Stimulated activated CD8-positive, alpha-beta memory T cell treated with anti-CD3 and anti-CD28 coated beads, Interleukin-12 subunit alpha, Interleukin-12 subunit beta, amount 100 ng/mL, for 4 hours (primary cell): ENCODE results near the gene ADAM12.

Source experiments
- DNase-seq: peaks from one replicate; pipeline ENCODE4 v3.0.0-alpha.2; 2020; ENCODE audit warnings: low read depth

Gene ADAM12

DNA sequence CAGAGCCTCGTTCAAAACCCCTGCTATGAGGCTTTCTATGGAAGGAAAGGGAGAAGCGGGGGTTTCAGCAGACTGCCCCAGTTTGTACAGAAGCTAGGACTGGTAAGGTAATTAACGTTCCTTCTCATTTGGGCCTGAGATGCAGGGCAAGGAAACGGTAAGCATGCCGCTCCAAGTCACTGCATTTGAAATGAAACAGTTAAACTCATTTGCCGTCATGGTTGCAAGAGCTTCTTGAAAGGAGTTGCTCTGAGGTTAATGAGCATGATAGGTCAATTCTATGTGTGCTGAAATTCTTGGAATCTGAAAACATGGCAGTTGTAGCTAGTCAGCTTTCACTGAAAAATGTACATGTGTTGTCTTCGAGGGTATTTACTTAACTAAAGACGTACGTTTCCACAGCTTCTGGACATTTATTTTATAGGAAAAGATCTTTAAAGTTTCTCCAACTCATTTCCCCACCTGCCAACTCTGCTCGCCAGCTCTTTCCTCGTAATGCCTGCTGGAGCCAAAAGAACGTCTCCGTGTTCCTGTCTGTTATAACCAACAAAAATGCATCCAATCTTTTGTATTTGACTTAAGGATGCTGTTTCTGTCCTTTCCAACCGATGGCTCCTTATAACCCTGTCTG lies 73.3 kb downstream of the ADAM12 start:
- DNase-seq: no peak

GRCh38 chr10:126312167-126312566 lies 76.1 kb downstream of the ADAM12 start:
- DNase-seq: no peak

GRCh38 chr10:126309228-126309883 lies 78.9 kb downstream of the ADAM12 start:
- DNase-seq: no peak

- no peak for DNase-seq
Observed at GRCh38 chr10:126302826-126303665, 85.2 kb downstream of the ADAM12 start.

DNA sequence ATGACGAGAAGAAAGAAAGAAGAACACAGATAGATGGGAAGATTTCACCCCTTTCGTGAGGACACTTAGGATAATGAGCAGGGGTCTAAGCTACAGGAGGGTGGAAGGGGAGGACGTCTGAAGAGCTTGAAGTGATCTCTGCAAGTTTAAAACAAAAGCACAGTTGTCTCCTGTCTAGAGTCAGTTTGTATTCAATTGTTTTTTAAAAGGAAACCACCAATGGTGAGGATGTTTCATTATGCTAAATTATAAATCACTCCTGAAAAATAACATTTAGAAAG lies 85.9 kb downstream of the ADAM12 start:
- no peak for DNase-seq

DNA sequence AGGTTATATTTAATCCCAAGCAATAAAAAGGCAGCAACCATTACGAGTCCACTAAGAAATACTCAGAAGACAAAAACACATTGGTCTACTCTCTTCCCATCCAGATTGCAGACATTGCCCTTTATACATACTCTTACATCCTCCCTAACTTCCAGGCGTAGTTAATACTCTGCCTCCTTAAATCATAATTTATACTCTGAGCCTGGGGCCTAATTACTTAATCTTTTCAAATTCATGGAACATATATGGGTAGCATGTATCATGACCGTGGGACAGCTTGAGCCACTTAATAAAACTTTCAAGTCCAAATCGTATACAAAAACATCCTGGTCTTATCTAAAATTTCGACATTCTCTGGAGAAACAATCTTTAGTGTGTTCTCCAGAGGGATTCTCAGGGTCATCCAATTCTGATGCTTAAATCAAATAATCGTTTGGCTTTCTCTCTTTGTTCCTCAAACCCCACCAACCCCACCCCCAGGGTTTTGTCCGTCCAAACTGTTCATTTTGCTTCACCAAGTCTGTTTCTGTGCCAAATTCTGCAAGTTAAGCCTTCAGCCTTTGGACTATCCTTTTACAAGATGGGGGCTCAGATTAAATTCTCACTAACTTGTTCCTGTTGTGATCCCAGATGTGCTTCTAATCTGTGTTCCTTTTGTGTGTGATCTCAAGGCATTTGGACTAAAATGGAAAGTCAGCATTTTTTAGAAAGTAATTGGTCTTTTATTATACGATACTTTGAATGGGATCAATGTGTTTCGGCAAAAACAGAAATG lies 86.4 kb downstream of the ADAM12 start:
- no peak for DNase-seq

GRCh38 chr10:126294451-126294850 lies 93.8 kb downstream of the ADAM12 start:
- no peak for DNase-seq

GRCh38 chr10:126290232-126290631 lies 98.0 kb downstream of the ADAM12 start:
- no peak for DNase-seq

- DNase-seq: no peak
Observed at GRCh38 chr10:126288547-126289493, 99.5 kb downstream of the ADAM12 start.

DNA sequence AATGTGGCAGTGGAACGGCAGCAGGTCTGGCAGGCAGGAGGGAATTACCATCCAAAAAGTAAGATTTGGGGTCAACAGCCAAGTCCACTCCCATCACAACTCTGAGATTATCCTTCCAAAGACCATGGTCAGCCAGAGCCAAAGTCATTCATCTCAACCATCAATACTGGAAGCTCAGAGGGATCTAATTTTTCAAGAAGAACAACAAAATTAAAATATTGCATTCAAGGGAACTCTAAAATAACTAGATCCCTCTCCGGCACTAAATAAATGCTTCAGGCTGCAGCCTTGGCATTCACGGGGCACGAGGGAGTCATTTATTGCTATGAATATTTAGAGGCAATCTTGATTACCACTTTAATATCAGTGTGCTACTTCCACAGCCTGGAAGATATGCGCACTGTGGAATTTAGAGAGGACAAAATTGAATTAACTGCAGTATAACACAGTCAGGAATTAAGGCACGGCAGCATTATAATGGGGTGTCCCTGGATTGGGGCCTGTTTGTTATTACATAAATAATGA lies 102.0 kb downstream of the ADAM12 start:
- no peak for DNase-seq

GRCh38 chr10:126283307-126283706 lies 105.0 kb downstream of the ADAM12 start:
- no peak for DNase-seq

GRCh38 chr10:126278851-126279250 lies 109.4 kb downstream of the ADAM12 start:
- DNase-seq: no peak

GRCh38 chr10:126277181-126277580 lies 111.1 kb downstream of the ADAM12 start:
- DNase-seq: no peak

DNA sequence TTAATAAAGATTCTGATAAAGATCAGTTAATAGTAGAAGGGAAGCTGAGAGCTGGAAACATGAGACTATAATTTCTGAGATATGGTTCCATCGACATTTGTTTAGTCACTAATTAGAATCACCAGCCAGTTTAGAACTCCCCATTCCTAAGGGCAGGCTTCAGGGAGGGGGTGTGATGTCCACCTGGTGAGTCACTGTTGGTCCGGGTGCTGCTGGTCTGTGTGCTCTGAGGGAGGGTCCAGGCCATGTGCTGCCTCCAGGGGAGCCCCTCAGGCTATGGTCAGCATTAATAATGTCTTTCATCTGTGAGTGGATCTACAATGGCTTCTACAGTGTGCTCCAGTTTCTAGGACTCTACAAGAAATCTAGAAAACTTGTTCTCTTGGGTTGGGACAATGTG lies 115.8 kb downstream of the ADAM12 start:
- no peak for DNase-seq

DNA sequence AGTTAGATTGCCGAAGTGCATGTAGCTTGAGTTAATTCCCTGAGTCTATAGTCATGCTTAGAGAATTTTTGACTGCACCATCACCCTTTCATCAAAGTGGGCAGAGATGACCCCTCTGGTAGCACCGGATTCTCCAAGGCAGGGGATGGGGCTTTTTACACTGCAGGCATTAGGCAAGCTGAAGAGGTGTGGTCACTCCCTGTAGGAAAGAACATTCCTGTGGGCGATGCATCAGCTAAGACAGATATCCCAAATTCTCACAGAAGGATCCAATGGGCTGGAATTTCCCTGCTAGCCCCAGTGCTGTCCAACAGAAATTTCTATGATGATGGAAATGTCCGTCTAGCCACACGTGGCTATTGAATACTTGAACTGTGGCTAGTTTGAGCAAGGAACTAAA lies 118.2 kb downstream of the ADAM12 start:
- no peak for DNase-seq

GRCh38 chr10:126268013-126268920 lies 120.0 kb downstream of the ADAM12 start:
- DNase-seq: no peak

- DNase-seq: no peak
Observed at GRCh38 chr10:126264102-126265018, 123.9 kb downstream of the ADAM12 start.

- DNase-seq: no peak
Observed at GRCh38 chr10:126263006-126263676, 125.1 kb downstream of the ADAM12 start.
